Measurements from ENCODE around the gene ANXA7.

- TF ChIP-seq CTCF (IDR thresholded peaks at IDR 0.05) (no peak), GABPB1 (CRISPR knock-in tag; IDR thresholded peaks at IDR 0.05) (no peak), NR3C1 (CRISPR knock-in tag; conservative IDR thresholded peaks at IDR 0.05; ENCODE audit: low read depth) (no peak), E2F4 (CRISPR knock-in tag; IDR thresholded peaks at IDR 0.05; ENCODE audit: borderline replicate concordance, low read depth) (no peak), SMAD3 (CRISPR knock-in tag; IDR thresholded peaks at IDR 0.05; ENCODE audit: borderline replicate concordance) (no peak), ATF2 (CRISPR knock-in tag; IDR thresholded peaks at IDR 0.05; ENCODE audit: borderline replicate concordance, low read depth) (no peak)
Measured at GRCh38 chr10:73439605-73440312, 25.9 kb upstream of the ANXA7 start.

Measured in WTC11 (cell line).